ENCODE data around the gene NCOA6. TPM values are rescaled to one million over a fixed set of nuclear protein-coding genes. Genes with fewer than 3 reads are reported as not detected.

NCOA6 gene
- 19.2 TPM for total RNA-seq

- Histone ChIP-seq H3K4me1 (peaks cover 39% of the 10 kb centered on the region), H3K27ac (peak within 1 kb of the TSS; percentile 92), H3K36me3 (no peaks in the 10 kb centered on the region), H3K9me3 (no peaks in the 10 kb centered on the region), H3K27me3 (no peaks in the 10 kb centered on the region), H3K4me3 (peak within 1 kb of the TSS; percentile 77 to 96)
- DNase-seq (ENCODE audit: extremely low spot score in 2 of 2) = peak in 1 of 2 donors; percentile 91
- intact Hi-C loops (cut with DNase I) = no loop called here
- no peak for TF ChIP-seq POLR2A (IDR thresholded peaks at IDR 0.05)
- peak in 1 of 2 donors; percentile 33 for TF ChIP-seq POLR2AphosphoS5 (IDR thresholded peaks at IDR 0.05; ENCODE audit: insufficient read depth in 1 of 2, low read depth in 1 of 2)
These were observed at the start of gene NCOA6 for GRCh38 chr20:34825530-34826362. Gene NCOA6 (minus strand): TSS chr20:34825651. CDS start chr20:34782355, 43,296 bp downstream.

- no peak for TF ChIP-seq POLR2A (IDR thresholded peaks at IDR 0.05)
- TF ChIP-seq POLR2AphosphoS5 (IDR thresholded peaks at IDR 0.05; ENCODE audit: insufficient read depth in 1 of 2, low read depth in 1 of 2) = peak in 1 of 2 donors; percentile 70
- peak; percentile 58 to 88 (median 75) for TF ChIP-seq CTCF (IDR thresholded peaks at IDR 0.05)
- no peaks in the 10 kb centered on the region for H3K9me3 ChIP-seq
- peaks cover 61% of the 10 kb centered on the region for H3K4me1 ChIP-seq
- H3K27me3 ChIP-seq = no peaks in the 10 kb centered on the region
- peak in 1 of 2 donors; percentile 89 for DNase-seq (ENCODE audit: extremely low spot score in 2 of 2)
- H3K36me3 ChIP-seq = no peaks in the 10 kb centered on the region
- peak overlapping the region; percentile 96 for H3K27ac ChIP-seq
- intact Hi-C loops (cut with DNase I) = loop anchor here (2.0 kb wide), 1 partner anchor 81 kb away; the partner anchor contains the start of genes GSS and MYH7B
- H3K4me3 ChIP-seq = no peak overlapping the region
These were observed 48.7 kb upstream of the NCOA6 start for GRCh38 chr20:34874094-34874654.

GRCh38 chr20:34873583-34874093, 48.2 kb upstream of the NCOA6 start:
- peaks cover 60% of the 10 kb centered on the region for H3K4me1 ChIP-seq
- TF ChIP-seq CTCF (IDR thresholded peaks at IDR 0.05) (no peak), POLR2AphosphoS5 (IDR thresholded peaks at IDR 0.05; ENCODE audit: insufficient read depth in 1 of 2, low read depth in 1 of 2) (no peak)
- H3K27me3 ChIP-seq = no peaks in the 10 kb centered on the region
- H3K27ac ChIP-seq = no peak overlapping the region
- intact Hi-C loops (cut with DNase I) = loop anchor here (2.0 kb wide), 1 partner anchor 81 kb away; the partner anchor contains the start of genes GSS and MYH7B
- no peaks in the 10 kb centered on the region for H3K36me3 ChIP-seq
- peak in 1 of 2 donors; percentile 37 for DNase-seq (ENCODE audit: extremely low spot score in 2 of 2)
- peak overlapping the region in 1 of 2 donors; percentile 67 for H3K4me3 ChIP-seq
- no peaks in the 10 kb centered on the region for H3K9me3 ChIP-seq

- Histone ChIP-seq H3K27ac (peak within 1 kb of the TSS; percentile 85), H3K4me1 (peaks cover 51% of the 10 kb centered on the region), H3K36me3 (no peaks in the 10 kb centered on the region), H3K4me3 (peak within 1 kb of the TSS; percentile 67 to 83), H3K27me3 (no peaks in the 10 kb centered on the region), H3K9me3 (no peaks in the 10 kb centered on the region)
- TF ChIP-seq CTCF (IDR thresholded peaks at IDR 0.05) (peak; percentile 43 to 73 (median 50)), POLR2A (IDR thresholded peaks at IDR 0.05) (no peak), POLR2AphosphoS5 (IDR thresholded peaks at IDR 0.05; ENCODE audit: insufficient read depth in 1 of 2, low read depth in 1 of 2) (peak; percentile 29 to 83)
- peak in 1 of 2 donors; percentile 87 for DNase-seq (ENCODE audit: extremely low spot score in 2 of 2)
- intact Hi-C loops (cut with DNase I) = no loop called here
These were observed 47.3 kb upstream of the NCOA6 start, which contains the start of gene GGT7 for GRCh38 chr20:34872622-34873224. Gene GGT7 (minus strand): TSS chr20:34872856. CDS start chr20:34872815, 41 bp downstream.
